GM18508 (cell line): ENCODE measurements around the gene SOWAHA.

Experiments used
- ATAC-seq: cut with Tn5 transposase; IDR thresholded peaks from one replicate; pipeline ENCODE4 v1.9.1; 2021; ENCODE audit warnings: moderate number of reproducible peaks; ENCODE audit not compliant: insufficient read depth, unreplicated experiment

SOWAHA gene

GRCh38 chr5:132824426-132824825, 11.3 kb downstream of the SOWAHA start:
- ATAC-seq, result no peak

- ATAC-seq, result no peak
Measured at GRCh38 chr5:132825033-132825833, 12.1 kb downstream of the SOWAHA start.

GRCh38 chr5:132825834-132826391, 12.8 kb downstream of the SOWAHA start:
- no peak for ATAC-seq

GRCh38 chr5:132826424-132827082, 13.5 kb downstream of the SOWAHA start:
- ATAC-seq, result no peak

GRCh38 chr5:132827943-132828673, 15.0 kb downstream of the SOWAHA start:
- no peak for ATAC-seq

GRCh38 chr5:132828846-132829494, 15.9 kb downstream of the SOWAHA start:
- ATAC-seq, result no peak

GRCh38 chr5:132829742-132830435, 16.8 kb downstream of the SOWAHA start:
- ATAC-seq, result no peak

- ATAC-seq, result no peak
Measured at GRCh38 chr5:132830436-132831094, 17.5 kb downstream of the SOWAHA start, which contains the start of gene SHROOM1. Gene SHROOM1, minus strand, starts transcription at chr5:132830647. Its CDS starts 4,507 bp downstream, at chr5:132826140.

GRCh38 chr5:132831095-132831860, 18.2 kb downstream of the SOWAHA start:
- ATAC-seq, result no peak

- ATAC-seq, result no peak
Measured at GRCh38 chr5:132832612-132833011, 19.5 kb downstream of the SOWAHA start.

GRCh38 chr5:132834057-132834456, 21.0 kb downstream of the SOWAHA start:
- no peak for ATAC-seq

- ATAC-seq, result no peak
Measured at GRCh38 chr5:132836852-132837251, 23.8 kb downstream of the SOWAHA start.

- ATAC-seq, result no peak
Measured at GRCh38 chr5:132837868-132838267, 24.8 kb downstream of the SOWAHA start.

GRCh38 chr5:132838516-132839282, 25.6 kb downstream of the SOWAHA start:
- ATAC-seq, result no peak

GRCh38 chr5:132839426-132840301, 26.6 kb downstream of the SOWAHA start:
- ATAC-seq, result no peak

GRCh38 chr5:132840313-132840712, 27.2 kb downstream of the SOWAHA start:
- no peak for ATAC-seq

GRCh38 chr5:132840896-132841295, 27.8 kb downstream of the SOWAHA start:
- ATAC-seq, result no peak
